H9 (cell line): ENCODE measurements around the gene SCN4A. TPM values are rescaled to one million over a fixed set of nuclear protein-coding genes. Genes with fewer than 3 reads are reported as not detected.

Experiments used
- DNase-seq: peaks from one replicate; pipeline ENCODE4 v3.0.0-alpha.2; 2017
- H2AFZ ChIP-seq: one replicate; pipeline ENCODE4 v1.6.1; 2013; ENCODE audit warnings: mild to moderate bottlenecking, low read length, control low read depth, moderate library complexity
- H2AK5ac ChIP-seq: 2 replicates; pipeline ENCODE4 v1.6.1; 2013; ENCODE audit warnings: low read length, control low read depth, mixed read lengths; ENCODE audit not compliant: insufficient read length
- H2BK120ac ChIP-seq: one replicate; pipeline ENCODE4 v1.6.1; 2013; ENCODE audit warnings: low read depth, mild to moderate bottlenecking, low read length, control low read depth, inconsistent platforms; ENCODE audit not compliant: poor library complexity, severe bottlenecking
- H2BK12ac ChIP-seq: 2 replicates; pipeline ENCODE4 v1.6.1; 2013; ENCODE audit warnings: low read length, control low read depth, mixed read lengths, low read depth; ENCODE audit not compliant: insufficient read length
- H2BK15ac ChIP-seq: 2 replicates; pipeline ENCODE4 v1.6.1; 2013; ENCODE audit warnings: low read depth, low read length, control low read depth
- H2BK20ac ChIP-seq: one replicate; pipeline ENCODE4 v1.6.1; 2013; ENCODE audit warnings: low read depth, mild to moderate bottlenecking, low read length, control low read depth, inconsistent platforms; ENCODE audit not compliant: poor library complexity, severe bottlenecking
- H2BK5ac ChIP-seq: 2 replicates; pipeline ENCODE4 v1.6.1; 2013; ENCODE audit warnings: low read length, control low read depth, mixed read lengths; ENCODE audit not compliant: insufficient read length
- H3K14ac ChIP-seq: 2 replicates; pipeline ENCODE4 v1.6.1; 2013; ENCODE audit warnings: low read length, control low read depth; ENCODE audit not compliant: insufficient read depth
- H3K18ac ChIP-seq: 2 replicates; pipeline ENCODE4 v1.6.1; 2013; ENCODE audit warnings: low read depth, mild to moderate bottlenecking, mixed read lengths, low read length, control low read depth; ENCODE audit not compliant: insufficient read length
- H3K23ac ChIP-seq: 2 replicates; pipeline ENCODE4 v1.6.1; 2013; ENCODE audit warnings: low read length, control low read depth, mixed read lengths, low read depth; ENCODE audit not compliant: insufficient read length
- H3K23me2 ChIP-seq: 2 replicates; pipeline ENCODE4 v1.6.1; 2013; ENCODE audit warnings: low read depth, mild to moderate bottlenecking, mixed read lengths, low read length, control low read depth; ENCODE audit not compliant: insufficient read length, poor library complexity, severe bottlenecking
- H3K27ac ChIP-seq: 2 replicates; pipeline ENCODE4 v1.5.1; 2013; ENCODE audit warnings: low read length, control low read depth, mixed read lengths, low read depth; ENCODE audit not compliant: insufficient read length
- H3K27me3 ChIP-seq: 2 replicates; pipeline ENCODE4 v1.6.1; 2013; ENCODE audit warnings: low read length, control low read depth, inconsistent platforms; ENCODE audit not compliant: insufficient read depth
- H3K4ac ChIP-seq: 2 replicates; pipeline ENCODE4 v1.6.1; 2013; ENCODE audit warnings: low read depth, mild to moderate bottlenecking, control low read depth, inconsistent platforms, low read length, moderate library complexity
- H3K4me1 ChIP-seq: 2 replicates; pipeline ENCODE4 v1.6.1; 2013; ENCODE audit warnings: low read length, control low read depth, inconsistent platforms; ENCODE audit not compliant: insufficient read depth
- H3K4me2 ChIP-seq: 2 replicates; pipeline ENCODE4 v1.6.1; 2013; ENCODE audit warnings: low read length, control low read depth, mixed read lengths; ENCODE audit not compliant: insufficient read length, insufficient read depth
- H3K56ac ChIP-seq: 2 replicates; pipeline ENCODE4 v1.6.1; 2013; ENCODE audit warnings: low read depth, mild to moderate bottlenecking, mixed read lengths, low read length, control low read depth; ENCODE audit not compliant: insufficient read length
- H3K79me1 ChIP-seq: 2 replicates; pipeline ENCODE4 v1.6.1; 2013; ENCODE audit warnings: low read depth, mild to moderate bottlenecking, moderate library complexity, low read length, control low read depth, inconsistent platforms; ENCODE audit not compliant: insufficient read depth, poor library complexity, severe bottlenecking
- H3K79me2 ChIP-seq: 2 replicates; pipeline ENCODE4 v1.6.1; 2013; ENCODE audit warnings: low read length, control low read depth, inconsistent platforms; ENCODE audit not compliant: insufficient read depth
- H3K9ac ChIP-seq: 2 replicates; pipeline ENCODE4 v1.6.1; 2013; ENCODE audit warnings: low read length, control low read depth, mixed read lengths; ENCODE audit not compliant: insufficient read length; ENCODE audit errors: extremely low read depth
- H3K9me3 ChIP-seq: one replicate; pipeline ENCODE4 v1.6.1; 2013; ENCODE audit warnings: low read depth, low read length, inconsistent platforms; ENCODE audit not compliant: control insufficient read depth
- H3T11ph ChIP-seq: one replicate; pipeline ENCODE4 v1.6.1; 2013; ENCODE audit warnings: mild to moderate bottlenecking, low read length, control low read depth, inconsistent platforms
- H4K20me1 ChIP-seq: one replicate; pipeline ENCODE4 v1.6.1; 2013; ENCODE audit not compliant: control insufficient read depth, insufficient read length, insufficient read depth
- H4K5ac ChIP-seq: 2 replicates; pipeline ENCODE4 v1.6.1; 2013; ENCODE audit warnings: low read depth, mild to moderate bottlenecking, mixed read lengths, low read length, control low read depth; ENCODE audit not compliant: insufficient read length
- H4K8ac ChIP-seq: replicated peaks from 2 replicates; pipeline ENCODE4 v1.6.1; 2013; ENCODE audit warnings: low read length, control low read depth, mixed read lengths, low read depth; ENCODE audit not compliant: insufficient read length
- H4K91ac ChIP-seq: 2 replicates; pipeline ENCODE4 v1.6.1; 2013; ENCODE audit warnings: low read depth, mild to moderate bottlenecking, moderate library complexity, mixed read lengths, low read length, control low read depth; ENCODE audit not compliant: insufficient read length
- H3K27ac Mint-ChIP-seq, 3 experiments: 2 replicates in 2 of 3; 3 replicates in 1 of 3; pipeline ENCODE4 v1.8.0; 2020 to 2021; ENCODE audit warnings: mixed read lengths in 3 of 3, mild to moderate bottlenecking in 1 of 3, moderate library complexity in 1 of 3
- H3K27me3 Mint-ChIP-seq: 2 replicates; pipeline ENCODE4 v1.8.0; 2021; ENCODE audit warnings: low read depth, mild to moderate bottlenecking, moderate library complexity, mixed read lengths
- H3K36me3 Mint-ChIP-seq, 3 experiments: 2 replicates in 2 of 3; 3 replicates in 1 of 3; pipeline ENCODE4 v1.8.0; 2020 to 2021; ENCODE audit warnings: low read depth in 3 of 3, mixed read lengths in 3 of 3; ENCODE audit not compliant: insufficient read depth in 1 of 3
- H3K4me1 Mint-ChIP-seq, 2 experiments: 2 replicates each; pipeline ENCODE4 v1.8.0; 2020; ENCODE audit warnings: mixed read lengths in 2 of 2
- H3K4me3 Mint-ChIP-seq, 2 experiments: 2 replicates in 1 of 2; 3 replicates in 1 of 2; pipeline ENCODE4 v1.8.0; 2020 to 2021; ENCODE audit warnings: mild to moderate bottlenecking in 2 of 2, mixed read lengths in 2 of 2, moderate library complexity in 1 of 2
- H3K9me3 Mint-ChIP-seq, 2 experiments: 2 replicates in 1 of 2; 3 replicates in 1 of 2; pipeline ENCODE4 v1.8.0; 2020; ENCODE audit warnings: mild to moderate bottlenecking in 2 of 2, mixed read lengths in 2 of 2, moderate library complexity in 1 of 2
- WGBS: extraction: QIAGEN DNeasy Blood & Tissue Kit; methylation state at CpG from one replicate; pipeline ENCODE4 v1.1.7; 2013; ENCODE audit warnings: missing lambda C conversion rate, low lambda C conversion rate, mixed read lengths; ENCODE audit not compliant: insufficient read length; ENCODE audit errors: extremely low coverage; 5-methylcytosine and 5-hydroxymethylcytosine counted together
- total RNA-seq: library from RNA; stranded (reverse); gene quantifications from 2 replicates; pipeline ENCODE4 v1.2.1, GENCODE V29; 2021
- TF ChIP-seq, protein P1 (sequence below): fragments of 200-600 bp; sonication (generic); conservative IDR thresholded peaks from 3 replicates; pipeline ENCODE4 v1.8.0; 2021; ENCODE audit warnings: antibody characterized with exemption, mild to moderate bottlenecking

Gene SCN4A
- total RNA-seq, 1 experiment from 2014 or later = 5.8 TPM

DNA sequence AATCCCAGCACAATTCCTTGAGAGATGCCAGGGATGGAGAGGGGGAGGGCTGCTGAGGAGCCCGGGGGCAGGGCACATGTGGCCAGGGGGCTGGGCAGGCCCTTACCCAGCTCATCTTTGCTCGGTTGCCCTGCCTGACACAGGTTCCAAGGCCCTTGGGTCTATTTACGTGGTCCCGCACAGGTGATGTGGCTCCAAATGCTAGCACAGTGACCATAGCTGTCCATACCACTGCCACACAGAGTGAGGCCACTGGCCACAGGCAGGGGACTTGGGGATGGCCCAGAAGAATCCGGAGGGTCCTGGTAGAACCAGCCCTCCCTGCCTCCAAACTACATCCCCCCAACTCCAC is 15.4 kb upstream of the SCN4A start:
- peaks cover 8 to 26% of the 10 kb centered on the region in 2 experiments for H3K4me1 Mint-ChIP-seq
- H3K18ac ChIP-seq = no peak overlapping the region
- no peak overlapping the region for H2BK15ac ChIP-seq
- H3K36me3 Mint-ChIP-seq = no peaks in the 10 kb centered on the region
- H4K20me1 ChIP-seq = no peaks in the 10 kb centered on the region
- H3K14ac ChIP-seq = no peak overlapping the region
- H2AK5ac ChIP-seq = no peak overlapping the region
- H3K56ac ChIP-seq = no peak overlapping the region
- no peaks in the 10 kb centered on the region; the same call in 1 of the 2 replicates for H3K4me1 ChIP-seq
- H3K4me2 ChIP-seq = no peak overlapping the region
- no peak overlapping the region for H3K23ac ChIP-seq
- no peak overlapping the region for H3T11ph ChIP-seq
- TF ChIP-seq, protein P1, sequence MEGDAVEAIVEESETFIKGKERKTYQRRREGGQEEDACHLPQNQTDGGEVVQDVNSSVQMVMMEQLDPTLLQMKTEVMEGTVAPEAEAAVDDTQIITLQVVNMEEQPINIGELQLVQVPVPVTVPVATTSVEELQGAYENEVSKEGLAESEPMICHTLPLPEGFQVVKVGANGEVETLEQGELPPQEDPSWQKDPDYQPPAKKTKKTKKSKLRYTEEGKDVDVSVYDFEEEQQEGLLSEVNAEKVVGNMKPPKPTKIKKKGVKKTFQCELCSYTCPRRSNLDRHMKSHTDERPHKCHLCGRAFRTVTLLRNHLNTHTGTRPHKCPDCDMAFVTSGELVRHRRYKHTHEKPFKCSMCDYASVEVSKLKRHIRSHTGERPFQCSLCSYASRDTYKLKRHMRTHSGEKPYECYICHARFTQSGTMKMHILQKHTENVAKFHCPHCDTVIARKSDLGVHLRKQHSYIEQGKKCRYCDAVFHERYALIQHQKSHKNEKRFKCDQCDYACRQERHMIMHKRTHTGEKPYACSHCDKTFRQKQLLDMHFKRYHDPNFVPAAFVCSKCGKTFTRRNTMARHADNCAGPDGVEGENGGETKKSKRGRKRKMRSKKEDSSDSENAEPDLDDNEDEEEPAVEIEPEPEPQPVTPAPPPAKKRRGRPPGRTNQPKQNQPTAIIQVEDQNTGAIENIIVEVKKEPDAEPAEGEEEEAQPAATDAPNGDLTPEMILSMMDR = no peak
- H3K9me3 Mint-ChIP-seq = peaks cover 0 to 2% of the 10 kb centered on the region in 2 experiments; a peak in 3 of 5 replicates
- H2BK12ac ChIP-seq = no peak overlapping the region
- no peak overlapping the region for H2BK5ac ChIP-seq
- no peak overlapping the region for H2AFZ ChIP-seq
- no peak overlapping the region for H3K9ac ChIP-seq
- no peaks in the 10 kb centered on the region for H3K9me3 ChIP-seq
- H4K5ac ChIP-seq = no peak overlapping the region
- H2BK20ac ChIP-seq = no peak overlapping the region
- H3K79me1 ChIP-seq = no peaks in the 10 kb centered on the region
- H3K27ac Mint-ChIP-seq = no peak overlapping the region
- no peak overlapping the region for H3K4me3 Mint-ChIP-seq
- no peaks in the 10 kb centered on the region for H3K27me3 ChIP-seq
- no CpG with 5 or more reads among the region's 5 CpGs for WGBS
- no peaks in the 10 kb centered on the region for H3K79me2 ChIP-seq
- no peaks in the 10 kb centered on the region for H3K23me2 ChIP-seq
- H2BK120ac ChIP-seq = no peak overlapping the region
- H4K8ac ChIP-seq = no peak overlapping the region
- H3K27ac ChIP-seq = no peak overlapping the region
- H3K27me3 Mint-ChIP-seq = peaks cover 20% of the 10 kb centered on the region
- no peak overlapping the region for H3K4ac ChIP-seq
- H4K91ac ChIP-seq = no peak overlapping the region
- no peak for DNase-seq
